GM12878 (cell line): ENCODE measurements around the gene STARD10. TPM values are rescaled to one million over a fixed set of nuclear protein-coding genes. Genes with fewer than 3 reads are reported as not detected.

ENCODE experiments used
- ATAC-seq: fragments of 200-7000 bp; cut with Tn5 transposase; 3 replicates; pipeline ENCODE4 v1.9.1; 2020; ENCODE audit warnings: mild to moderate bottlenecking, moderate library complexity
- BruUV-seq: library from RNA; stranded (reverse); fragments of 400-500 nt; replicated peaks from 2 replicates; lab custom pipeline; 2021; lab: Mats Ljungman, UMichigan
- CTCF ChIA-PET: fragments of 300-600 bp; sonication (Branson Sonifier 250); formaldehyde crosslinking; extraction: SDS; loops from one replicate; lab custom pipeline; 2021; ENCODE audit warnings: inconsistent platforms; lab: Yijun Ruan, JAX
- POLR2A ChIA-PET: fragments of 350-600 bp; formaldehyde crosslinking; extraction: SDS; loops from one replicate; lab custom pipeline; 2021; ENCODE audit warnings: inconsistent platforms; lab: Charles Lee
- RAD21 ChIA-PET: fragments of 300-600 bp; sonication (Branson Sonifier 250); formaldehyde crosslinking; loops from one replicate; lab custom pipeline; 2023; ENCODE audit warnings: antibody characterized with exemption; ENCODE audit not compliant: unreplicated experiment; lab: Charles Lee
- SMC1A ChIA-PET: fragments of 300-600 bp; sonication (Branson Sonifier 250); formaldehyde crosslinking; loops from one replicate; lab custom pipeline; 2023; ENCODE audit not compliant: unreplicated experiment, uncharacterized antibody; lab: Charles Lee
- DNase-seq: peaks from one replicate; pipeline ENCODE4 v3.0.0-alpha.2; 2011; ENCODE audit warnings: low read depth, low spot score
- FAIRE-seq: peaks from 3 replicates; lab custom pipeline; 2011; peaks lifted over from hg19 to GRCh38; lab: Jason Lieb, UNC
- H2AFZ ChIP-seq: 2 replicates; pipeline ENCODE4 v1.6.0; 2011; ENCODE audit warnings: low read depth, low read length, control low read depth; ENCODE audit not compliant: control insufficient read depth
- H3K27ac ChIP-seq: 2 replicates; pipeline ENCODE4 v1.5.1; 2011; ENCODE audit warnings: control low read depth; ENCODE audit not compliant: control insufficient read depth, insufficient read depth
- H3K27me3 ChIP-seq, 2 experiments: replicated peaks in 1 of 2; 2 replicates each; pipeline versions ENCODE4 v1.6.0 to v1.6.1; 2011; ENCODE audit warnings: low read length in 1 of 2; ENCODE audit not compliant: control insufficient read depth in 2 of 2, insufficient read depth in 2 of 2
- H3K36me3 ChIP-seq, 2 experiments: 2 replicates each; pipeline ENCODE4 v1.5.1; 2011; ENCODE audit warnings: low read length in 1 of 2; ENCODE audit not compliant: control insufficient read depth in 2 of 2, insufficient read depth in 2 of 2
- H3K4me1 ChIP-seq: 2 replicates; pipeline ENCODE4 v1.6.1; 2011; ENCODE audit warnings: mild to moderate bottlenecking, low read length, moderate library complexity, mixed read lengths; ENCODE audit not compliant: control insufficient read depth, insufficient read depth
- H3K4me2 ChIP-seq: 2 replicates; pipeline ENCODE4 v1.6.0; 2011; ENCODE audit warnings: control low read depth; ENCODE audit not compliant: control insufficient read depth, insufficient read depth
- H3K4me3 ChIP-seq: fragments of 200-600 bp; sonication (generic); 2 replicates; pipeline ENCODE4 v1.5.1; 2016
- H3K79me2 ChIP-seq: 2 replicates; pipeline ENCODE4 v1.6.0; 2011; ENCODE audit warnings: low read length; ENCODE audit not compliant: control insufficient read depth, insufficient read depth
- H3K9ac ChIP-seq: 2 replicates; pipeline ENCODE4 v1.8.0; 2011; ENCODE audit warnings: low read length, control low read depth, mixed read lengths; ENCODE audit not compliant: control insufficient read depth, insufficient read depth
- H3K9me3 ChIP-seq: replicated peaks from 3 replicates; pipeline ENCODE4 v1.5.1; 2011; ENCODE audit warnings: mild to moderate bottlenecking, low read length; ENCODE audit not compliant: control insufficient read depth, insufficient read depth
- H4K20me1 ChIP-seq: 2 replicates; pipeline ENCODE4 v1.6.0; 2011; ENCODE audit not compliant: control insufficient read depth, insufficient read depth
- ATF7 ChIP-seq: fragments of 450-650 bp; IDR thresholded peaks from 2 replicates; pipeline ENCODE4 v1.6.1; 2016; ENCODE audit warnings: low read depth, mild to moderate bottlenecking
- CEBPB ChIP-seq, 2 experiments: fragments of 150-350 bp in 1 of 2; IDR thresholded peaks; 2 replicates each; pipeline ENCODE4 v1.6.1; 2012 to 2014; ENCODE audit warnings: low read depth in 2 of 2, low read length in 2 of 2, borderline replicate concordance in 1 of 2, inconsistent platforms in 1 of 2
- CHD2 ChIP-seq: IDR thresholded peaks from 2 replicates; pipeline ENCODE4 v1.6.1; 2011; ENCODE audit warnings: low read depth, low read length, improper control_type of control experiment, borderline replicate concordance
- DPF2 ChIP-seq: fragments of 450-650 bp; IDR thresholded peaks from 2 replicates; pipeline ENCODE4 v1.6.1; 2017; ENCODE audit warnings: mild to moderate bottlenecking
- EED ChIP-seq: sonication (generic); IDR thresholded peaks from 2 replicates; pipeline ENCODE4 v1.6.1; 2016; ENCODE audit warnings: antibody characterized with exemption, low read depth
- NR2C2 ChIP-seq: IDR thresholded peaks from 2 replicates; pipeline ENCODE4 v1.6.1; 2011; ENCODE audit warnings: borderline replicate concordance, low read depth; ENCODE audit not compliant: control insufficient read depth, insufficient read length
- PAX5 ChIP-seq: IDR thresholded peaks from 2 replicates; pipeline ENCODE4 v1.6.1; 2011; ENCODE audit warnings: low read depth, low read length, borderline replicate concordance
- PML ChIP-seq: IDR thresholded peaks from 2 replicates; pipeline ENCODE4 v1.6.1; 2012; ENCODE audit warnings: low read length, inconsistent platforms
- SRF ChIP-seq, 2 experiments: IDR thresholded peaks; 2 replicates each; pipeline ENCODE4 v1.6.1; 2011; ENCODE audit warnings: low read depth in 2 of 2, low read length in 2 of 2, mild to moderate bottlenecking in 1 of 2, moderate library complexity in 1 of 2
- WGBS: methylation state at CpG from one replicate; pipeline ENCODE4 v1.1.6; 2016; ENCODE audit warnings: low lambda C conversion rate; ENCODE audit not compliant: insufficient replicate concordance, insufficient coverage; ENCODE audit errors: missing lambda C conversion rate; 5-methylcytosine and 5-hydroxymethylcytosine counted together
- in situ Hi-C: fragments of 300-500 bp; cut with MboI; formaldehyde crosslinking; loops from 9 replicates; pipeline ENCODE4 v1.14.3; 2018; ENCODE audit warnings: mixed read lengths
- intact Hi-C: fragments of 100-400 bp; cut with micrococcal nuclease; formaldehyde crosslinking; loops from one replicate; pipeline ENCODE4 v1.14.2; 2022; ENCODE audit not compliant: unreplicated experiment
- polyA plus RNA-seq, 11 experiments: library from polyadenylated mRNA; depleted of rRNA in 4 of 11; unstranded in 6 of 11; stranded (reverse) in 5 of 11; fragments of >200 nt; fragmentation: Nextera tagmentation in 4 of 11; fragmentation: Illumina TruSeq in 1 of 11; extraction: Ambion mirVana in 4 of 11; extraction: Trizol in 1 of 11; gene quantifications; 1 replicate in 1 of 11; 2 replicates in 10 of 11; pipeline versions ENCODE4 v1.2.1 to v1.2.3, GENCODE V29; 2011 to 2016; ENCODE audit warnings: inconsistent platforms in 2 of 11, missing spikeins in 2 of 11, low read depth in 1 of 11
- total RNA-seq, 4 experiments: library from RNA; depleted of rRNA in 3 of 4; stranded (reverse); fragments of >200 nt in 3 of 4; fragmentation: Illumina TruSeq in 1 of 4; extraction: Trizol in 1 of 4; gene quantifications; 2 replicates each; pipeline versions ENCODE4 v1.2.1 to v1.2.3, GENCODE V29; 2013 to 2021
- TF ChIP-seq, protein P1 (sequence below): fragments of 150-350 bp; IDR thresholded peaks from 2 replicates; pipeline ENCODE4 v1.6.1; 2016; ENCODE audit warnings: low read depth, low read length
- TF ChIP-seq, protein P2 (sequence below): fragments of 450-650 bp; IDR thresholded peaks from 2 replicates; pipeline ENCODE4 v1.6.1; 2017; ENCODE audit warnings: low read depth, mild to moderate bottlenecking, moderate library complexity

The STARD10 gene
- total and polyA plus RNA-seq, 10 of the 15 experiments (the other 5 are each of a cell fraction or from before 2014, with no cell fraction given) = 0.15 to 43.2 (median 23.1) TPM

DNA sequence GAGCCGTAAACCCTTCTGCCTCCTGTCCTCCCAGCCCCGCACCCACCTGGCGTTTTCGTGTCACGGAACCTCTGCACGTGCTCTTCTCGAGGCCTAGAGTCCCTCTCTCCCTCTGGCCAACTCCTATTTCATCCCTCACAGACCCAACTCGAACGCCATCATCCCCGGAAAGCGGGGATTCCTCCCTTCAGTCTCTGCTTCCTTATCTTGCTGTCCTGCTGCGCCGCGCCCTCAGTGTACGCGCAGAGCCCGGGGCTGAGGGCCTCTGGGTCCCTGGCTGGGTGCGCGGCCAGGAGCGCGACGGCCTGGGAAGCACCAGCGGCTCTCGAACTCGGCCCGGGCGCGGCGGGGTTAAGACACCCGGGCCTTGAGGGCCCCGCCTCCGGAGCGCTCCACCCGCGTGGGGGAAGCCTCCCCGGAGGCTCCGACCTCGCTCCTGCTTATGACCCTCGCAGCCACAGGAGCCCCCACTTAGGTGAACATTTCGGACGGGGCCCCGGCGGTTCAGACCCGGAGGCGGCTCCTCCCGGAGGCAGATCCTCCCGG, 20.0 kb upstream of the STARD10 start (continued):
- TF ChIP-seq, protein P1, sequence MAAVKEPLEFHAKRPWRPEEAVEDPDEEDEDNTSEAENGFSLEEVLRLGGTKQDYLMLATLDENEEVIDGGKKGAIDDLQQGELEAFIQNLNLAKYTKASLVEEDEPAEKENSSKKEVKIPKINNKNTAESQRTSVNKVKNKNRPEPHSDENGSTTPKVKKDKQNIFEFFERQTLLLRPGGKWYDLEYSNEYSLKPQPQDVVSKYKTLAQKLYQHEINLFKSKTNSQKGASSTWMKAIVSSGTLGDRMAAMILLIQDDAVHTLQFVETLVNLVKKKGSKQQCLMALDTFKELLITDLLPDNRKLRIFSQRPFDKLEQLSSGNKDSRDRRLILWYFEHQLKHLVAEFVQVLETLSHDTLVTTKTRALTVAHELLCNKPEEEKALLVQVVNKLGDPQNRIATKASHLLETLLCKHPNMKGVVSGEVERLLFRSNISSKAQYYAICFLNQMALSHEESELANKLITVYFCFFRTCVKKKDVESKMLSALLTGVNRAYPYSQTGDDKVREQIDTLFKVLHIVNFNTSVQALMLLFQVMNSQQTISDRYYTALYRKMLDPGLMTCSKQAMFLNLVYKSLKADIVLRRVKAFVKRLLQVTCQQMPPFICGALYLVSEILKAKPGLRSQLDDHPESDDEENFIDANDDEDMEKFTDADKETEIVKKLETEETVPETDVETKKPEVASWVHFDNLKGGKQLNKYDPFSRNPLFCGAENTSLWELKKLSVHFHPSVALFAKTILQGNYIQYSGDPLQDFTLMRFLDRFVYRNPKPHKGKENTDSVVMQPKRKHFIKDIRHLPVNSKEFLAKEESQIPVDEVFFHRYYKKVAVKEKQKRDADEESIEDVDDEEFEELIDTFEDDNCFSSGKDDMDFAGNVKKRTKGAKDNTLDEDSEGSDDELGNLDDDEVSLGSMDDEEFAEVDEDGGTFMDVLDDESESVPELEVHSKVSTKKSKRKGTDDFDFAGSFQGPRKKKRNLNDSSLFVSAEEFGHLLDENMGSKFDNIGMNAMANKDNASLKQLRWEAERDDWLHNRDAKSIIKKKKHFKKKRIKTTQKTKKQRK = no peak
- TF ChIP-seq EED = peak; percentile 33; the same call in 1 of the 2 replicates
- TF ChIP-seq DPF2 = peak; percentile 83
- TF ChIP-seq PAX5 = 0 out of 2 replicates have a peak, but pooled peaks have one; percentile 10

DNA sequence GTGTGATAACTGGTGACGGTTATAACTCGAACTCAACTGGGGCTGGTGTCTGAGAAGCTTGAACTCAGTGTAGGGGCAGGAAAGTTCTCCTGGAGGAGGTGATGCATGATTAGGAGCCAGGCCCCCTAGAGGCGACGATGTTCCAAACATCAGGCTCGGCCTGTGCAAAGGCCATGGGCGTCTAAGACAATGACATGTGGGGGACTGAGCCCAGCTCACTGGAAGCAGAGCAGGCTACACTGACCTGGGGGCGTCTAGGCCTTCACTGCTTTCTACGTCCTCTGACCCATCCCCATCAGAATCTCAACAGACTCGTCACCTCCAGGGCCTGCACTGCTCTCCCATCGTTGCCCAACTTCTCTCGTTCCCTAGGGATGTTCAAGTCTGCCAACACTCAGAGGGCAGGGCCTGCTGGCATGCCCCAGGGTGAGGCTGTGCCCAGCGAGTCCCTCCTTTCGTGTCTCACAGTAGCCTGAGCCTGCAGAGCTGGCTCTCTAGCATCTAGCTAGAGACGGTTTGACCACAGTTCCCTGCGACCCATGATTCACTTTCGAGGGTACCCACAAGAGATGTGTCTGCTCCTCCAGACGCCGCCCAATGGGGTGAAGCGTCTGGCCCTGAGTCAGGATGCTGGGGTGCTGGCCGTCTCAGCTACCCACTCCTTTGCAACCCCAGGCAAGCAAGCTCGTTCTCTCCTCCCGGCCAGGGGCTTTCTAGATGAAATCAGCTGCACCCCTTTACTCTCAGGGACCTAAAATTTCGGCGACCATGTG, 19.3 kb upstream of the STARD10 start:
- Histone ChIP-seq H3K36me3 (peaks cover 6 to 7% of the 10 kb centered on the region in 2 experiments; a peak in 3 of 4 replicates), H2AFZ (peak overlapping the region; percentile 98), H3K9me3 (no peaks in the 10 kb centered on the region), H3K4me3 (peak overlapping the region; percentile 89), H3K4me2 (peak overlapping the region; percentile 99), H3K27ac (peak overlapping the region; percentile 98), H3K27me3 (no peaks in the 10 kb centered on the region), H4K20me1 (no peaks in the 10 kb centered on the region), H3K4me1 (peaks cover 11% of the 10 kb centered on the region), H3K79me2 (peaks cover 55% of the 10 kb centered on the region), H3K9ac (peak overlapping the region; percentile 88)
- ATAC-seq (peak; percentile 59), DNase-seq (no peak), FAIRE-seq (peak; percentile 57)
- ChIA-PET RAD21 (interaction anchor here (0.5 to 4.3 kb wide), 12 partner anchors 20 to 433 kb away, joined by 3 to 45 read pairs (median 6); partner anchors contain the start of genes FCHSD2 and STARD10), CTCF (interaction anchor here (1.0 to 8.3 kb wide), 14 partner anchors 11 to 476 kb away, joined by 3 to 154 read pairs (median 4); partner anchors contain the start of gene STARD10), SMC1A (interaction anchor here (0.7 to 3.2 kb wide), 14 partner anchors 10 to 365 kb away, joined by 3 to 11 read pairs (median 4); partner anchors contain the start of gene STARD10), POLR2A (interaction anchor here (0.8 to 5.4 kb wide), 10 partner anchors 9 to 91 kb away, joined by 3 to 46 read pairs (median 6); partner anchors contain the start of gene STARD10)
- intact Hi-C loops (loop anchor here (1.0 to 10.0 kb wide), 4 partner anchors 19 to 228 kb away; partner anchors contain the start of gene STARD10), in situ Hi-C loops (no loop called here)
- BruUV-seq = TSS peak; percentile 85
- 0% methylated on average over 24 of the region's 24 CpGs for WGBS
- no peak for TF ChIP-seq NR2C2
- TF ChIP-seq ATF7 = peak; percentile 29; the same call in 1 of the 2 replicates
- TF ChIP-seq CEBPB (IDR thresholded peaks at IDR 0.05; ENCODE audit: borderline replicate concordance in 1 of 2, low read depth in 2 of 2, low read length in 2 of 2) = no peak
- no peak for TF ChIP-seq CHD2
- TF ChIP-seq, protein P2, sequence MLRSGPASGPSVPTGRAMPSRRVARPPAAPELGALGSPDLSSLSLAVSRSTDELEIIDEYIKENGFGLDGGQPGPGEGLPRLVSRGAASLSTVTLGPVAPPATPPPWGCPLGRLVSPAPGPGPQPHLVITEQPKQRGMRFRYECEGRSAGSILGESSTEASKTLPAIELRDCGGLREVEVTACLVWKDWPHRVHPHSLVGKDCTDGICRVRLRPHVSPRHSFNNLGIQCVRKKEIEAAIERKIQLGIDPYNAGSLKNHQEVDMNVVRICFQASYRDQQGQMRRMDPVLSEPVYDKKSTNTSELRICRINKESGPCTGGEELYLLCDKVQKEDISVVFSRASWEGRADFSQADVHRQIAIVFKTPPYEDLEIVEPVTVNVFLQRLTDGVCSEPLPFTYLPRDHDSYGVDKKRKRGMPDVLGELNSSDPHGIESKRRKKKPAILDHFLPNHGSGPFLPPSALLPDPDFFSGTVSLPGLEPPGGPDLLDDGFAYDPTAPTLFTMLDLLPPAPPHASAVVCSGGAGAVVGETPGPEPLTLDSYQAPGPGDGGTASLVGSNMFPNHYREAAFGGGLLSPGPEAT = no peak
- TF ChIP-seq PML = no peak
- TF ChIP-seq SRF (IDR thresholded peaks at IDR 0.05; ENCODE audit: low read depth in 2 of 2, low read length in 2 of 2) = no peak
